Measurements from ENCODE around the gene BBX.

DNA sequence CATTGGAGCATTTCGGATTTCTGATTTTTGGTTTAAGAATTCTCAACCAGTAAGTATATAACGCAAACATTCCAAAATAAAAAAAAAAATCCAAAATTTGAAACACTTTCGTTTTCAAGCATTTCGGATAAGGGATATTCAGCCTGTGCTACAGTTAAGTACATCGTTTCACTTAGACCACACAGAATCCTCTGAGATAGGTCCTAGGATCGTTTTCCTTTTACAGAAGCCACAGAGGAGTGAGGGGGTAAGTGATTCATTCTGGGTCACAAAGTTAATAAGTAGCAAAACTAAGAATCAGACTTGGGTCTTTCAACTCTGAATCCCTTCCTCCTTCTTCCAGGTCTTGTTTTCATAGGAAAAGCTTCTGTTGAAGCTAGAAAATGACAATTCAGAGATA is 249.3 kb downstream of the BBX start:
- TF ChIP-seq, protein P1, sequence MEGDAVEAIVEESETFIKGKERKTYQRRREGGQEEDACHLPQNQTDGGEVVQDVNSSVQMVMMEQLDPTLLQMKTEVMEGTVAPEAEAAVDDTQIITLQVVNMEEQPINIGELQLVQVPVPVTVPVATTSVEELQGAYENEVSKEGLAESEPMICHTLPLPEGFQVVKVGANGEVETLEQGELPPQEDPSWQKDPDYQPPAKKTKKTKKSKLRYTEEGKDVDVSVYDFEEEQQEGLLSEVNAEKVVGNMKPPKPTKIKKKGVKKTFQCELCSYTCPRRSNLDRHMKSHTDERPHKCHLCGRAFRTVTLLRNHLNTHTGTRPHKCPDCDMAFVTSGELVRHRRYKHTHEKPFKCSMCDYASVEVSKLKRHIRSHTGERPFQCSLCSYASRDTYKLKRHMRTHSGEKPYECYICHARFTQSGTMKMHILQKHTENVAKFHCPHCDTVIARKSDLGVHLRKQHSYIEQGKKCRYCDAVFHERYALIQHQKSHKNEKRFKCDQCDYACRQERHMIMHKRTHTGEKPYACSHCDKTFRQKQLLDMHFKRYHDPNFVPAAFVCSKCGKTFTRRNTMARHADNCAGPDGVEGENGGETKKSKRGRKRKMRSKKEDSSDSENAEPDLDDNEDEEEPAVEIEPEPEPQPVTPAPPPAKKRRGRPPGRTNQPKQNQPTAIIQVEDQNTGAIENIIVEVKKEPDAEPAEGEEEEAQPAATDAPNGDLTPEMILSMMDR (IDR thresholded peaks at IDR 0.05), result no peak
- TF ChIP-seq USF2 (CRISPR knock-in tag; IDR thresholded peaks at IDR 0.05) (no peak), CREB1 (CRISPR knock-in tag; IDR thresholded peaks at IDR 0.05) (no peak), ZNF121 (CRISPR knock-in tag; IDR thresholded peaks at IDR 0.05) (no peak)

Measured in WTC11 (cell line).